Measurements from ENCODE around the gene RGS7. TPM values are rescaled to one million over a fixed set of nuclear protein-coding genes. Genes with fewer than 3 reads are reported as not detected.

RGS7 gene
- total and polyA plus RNA-seq, 10 of the 15 experiments (the other 5 are each of a cell fraction or from before 2014, with no cell fraction given), result not detected

- DNase-seq (ENCODE audit: low read depth, low spot score) (no peak), FAIRE-seq (no peak), ATAC-seq (no peak)
- BruUV-seq (replicated peaks), result no TSS peak
- ChIA-PET SMC1A (ENCODE audit: uncharacterized antibody, unreplicated experiment) (no interaction called here), RAD21 (ENCODE audit: unreplicated experiment) (no interaction called here), CTCF (no interaction called here), POLR2A (no interaction called here)
- H3K4me3 ChIP-seq, result no peak overlapping the region
- H3K79me2 ChIP-seq (ENCODE audit: control insufficient read depth, insufficient read depth, low read length), result no peaks in the 10 kb centered on the region
- intact Hi-C loops (cut with micrococcal nuclease; ENCODE audit: unreplicated experiment) (no loop called here), in situ Hi-C loops (cut with MboI) (no loop called here)
- H3K9ac ChIP-seq (ENCODE audit: control insufficient read depth, insufficient read depth, low read length), result no peak overlapping the region
- WGBS (ENCODE audit: insufficient coverage, insufficient replicate concordance, low lambda C conversion rate, missing lambda C conversion rate), result 58% methylated on average over 18 of the region's 18 CpGs
- no peak overlapping the region for H2AFZ ChIP-seq (ENCODE audit: control insufficient read depth, low read depth, low read length)
- no peaks in the 10 kb centered on the region for H4K20me1 ChIP-seq (ENCODE audit: control insufficient read depth, insufficient read depth)
- no peaks in the 10 kb centered on the region for H3K27me3 ChIP-seq (replicated peaks in 1 of 2; ENCODE audit: control insufficient read depth in 2 of 2, insufficient read depth in 2 of 2, low read length in 1 of 2)
- H3K4me2 ChIP-seq (ENCODE audit: control insufficient read depth, insufficient read depth), result no peak overlapping the region
- H3K27ac ChIP-seq (ENCODE audit: control insufficient read depth, insufficient read depth), result no peak overlapping the region
- H3K9me3 ChIP-seq (replicated peaks; ENCODE audit: control insufficient read depth, insufficient read depth, low read length), result no peaks in the 10 kb centered on the region
- H3K4me1 ChIP-seq (ENCODE audit: control insufficient read depth, insufficient read depth, low read length), result no peaks in the 10 kb centered on the region
- no peaks in the 10 kb centered on the region for H3K36me3 ChIP-seq (ENCODE audit: control insufficient read depth in 2 of 2, insufficient read depth in 2 of 2, low read length in 1 of 2)
- TF ChIP-seq HDGF (IDR thresholded peaks at IDR 0.05) (no peak), KDM1A (IDR thresholded peaks at IDR 0.05; ENCODE audit: borderline replicate concordance) (no peak), NFYB (IDR thresholded peaks at IDR 0.05; ENCODE audit: insufficient read depth, low read depth, low read length) (no peak), PBX3 (IDR thresholded peaks at IDR 0.05; ENCODE audit: insufficient replicate concordance, low read depth, low read length) (no peak), CBFB (IDR thresholded peaks at IDR 0.05; ENCODE audit: low read depth) (no peak), BHLHE40 (IDR thresholded peaks at IDR 0.05; ENCODE audit: borderline replicate concordance in 1 of 2, low read depth in 2 of 2, low read length in 1 of 2) (no peak), HCFC1 (IDR thresholded peaks at IDR 0.05; ENCODE audit: low read length) (no peak), ZBTB33 (IDR thresholded peaks at IDR 0.05) (no peak), KLF5 (IDR thresholded peaks at IDR 0.05; ENCODE audit: partially characterized antibody) (no peak), PML (IDR thresholded peaks at IDR 0.05; ENCODE audit: low read length) (no peak), RCOR1 (conservative IDR thresholded peaks at IDR 0.05; ENCODE audit: low read depth, low read length) (no peak), RB1 (IDR thresholded peaks at IDR 0.05; ENCODE audit: borderline replicate concordance) (no peak), WRNIP1 (IDR thresholded peaks at IDR 0.05; ENCODE audit: borderline replicate concordance, low read depth, low read length) (no peak), GATAD2B (conservative IDR thresholded peaks at IDR 0.05; ENCODE audit: low read depth) (no peak), TARDBP (IDR thresholded peaks at IDR 0.05; ENCODE audit: borderline replicate concordance) (no peak), ZNF622 (IDR thresholded peaks at IDR 0.05) (no peak), NFIC (IDR thresholded peaks at IDR 0.05; ENCODE audit: low read depth, low read length) (no peak), ZBED1 (IDR thresholded peaks at IDR 0.05; ENCODE audit: borderline replicate concordance) (no peak), POLR2AphosphoS5 (IDR thresholded peaks at IDR 0.05; ENCODE audit: low read length) (no peak)
Measured at GRCh38 chr1:240998441-240999015, 358.5 kb downstream of the RGS7 start.

All from GM12878 (cell line).